ENCODE measurements around the gene RIN3.

Gene RIN3

GRCh38 chr14:92663049-92663448 is 149.5 kb downstream of the RIN3 start:
- no peak for DNase-seq (ENCODE audit: low read depth)
- TF ChIP-seq POLR2A (IDR thresholded peaks at IDR 0.05; ENCODE audit: extremely low read depth, insufficient read length), result no peak
- no peak for TF ChIP-seq MYC (IDR thresholded peaks at IDR 0.05; ENCODE audit: low read depth, low read length)
- TF ChIP-seq MAX (IDR thresholded peaks at IDR 0.05; ENCODE audit: low read depth, low read length), result no peak
- TF ChIP-seq CTCF (IDR thresholded peaks at IDR 0.05; ENCODE audit: low read depth, low read length), result no peak
- no peak overlapping the region for H3K4me3 ChIP-seq (ENCODE audit: low read depth, low read length)

GRCh38 chr14:92665661-92666110 is 152.1 kb downstream of the RIN3 start:
- TF ChIP-seq MYC (IDR thresholded peaks at IDR 0.05; ENCODE audit: low read depth, low read length), result no peak
- no peak for TF ChIP-seq CTCF (IDR thresholded peaks at IDR 0.05; ENCODE audit: low read depth, low read length)
- peak; percentile 18 for TF ChIP-seq POLR2A (IDR thresholded peaks at IDR 0.05; ENCODE audit: extremely low read depth, insufficient read length)
- TF ChIP-seq MAX (IDR thresholded peaks at IDR 0.05; ENCODE audit: low read depth, low read length), result no peak
- DNase-seq (ENCODE audit: low read depth), result peak; percentile 88
- peak overlapping the region; percentile 47 for H3K4me3 ChIP-seq (ENCODE audit: low read depth, low read length)

- TF ChIP-seq CTCF (IDR thresholded peaks at IDR 0.05; ENCODE audit: low read depth, low read length) (no peak), POLR2A (IDR thresholded peaks at IDR 0.05; ENCODE audit: extremely low read depth, insufficient read length) (no peak), MYC (IDR thresholded peaks at IDR 0.05; ENCODE audit: low read depth, low read length) (no peak), MAX (IDR thresholded peaks at IDR 0.05; ENCODE audit: low read depth, low read length) (no peak)
- no peak for DNase-seq (ENCODE audit: low read depth)
- no peak overlapping the region for H3K4me3 ChIP-seq (ENCODE audit: low read depth, low read length)
Observed at GRCh38 chr14:92666251-92666650, 152.7 kb downstream of the RIN3 start.

GRCh38 chr14:92668276-92668973 is 154.8 kb downstream of the RIN3 start:
- no peak for DNase-seq (ENCODE audit: low read depth)
- H3K4me3 ChIP-seq (ENCODE audit: low read depth, low read length), result no peak overlapping the region
- TF ChIP-seq MYC (IDR thresholded peaks at IDR 0.05; ENCODE audit: low read depth, low read length) (no peak), POLR2A (IDR thresholded peaks at IDR 0.05; ENCODE audit: extremely low read depth, insufficient read length) (no peak), CTCF (IDR thresholded peaks at IDR 0.05; ENCODE audit: low read depth, low read length) (no peak)

GRCh38 chr14:92670160-92670559 is 156.6 kb downstream of the RIN3 start:
- no peak overlapping the region for H3K4me3 ChIP-seq (ENCODE audit: low read depth, low read length)
- DNase-seq (ENCODE audit: low read depth), result peak; percentile 52
- TF ChIP-seq CTCF (IDR thresholded peaks at IDR 0.05; ENCODE audit: low read depth, low read length) (no peak), MAX (IDR thresholded peaks at IDR 0.05; ENCODE audit: low read depth, low read length) (no peak), POLR2A (IDR thresholded peaks at IDR 0.05; ENCODE audit: extremely low read depth, insufficient read length) (no peak), MYC (IDR thresholded peaks at IDR 0.05; ENCODE audit: low read depth, low read length) (no peak)

Measured in NB4 (cell line).